ENCODE results near the gene CLCN1. TPM values are rescaled to one million over a fixed set of nuclear protein-coding genes. Genes with fewer than 3 reads are reported as not detected.

The CLCN1 gene
- total RNA-seq, 2 experiments from 2014 or later = not detected

GRCh38 chr7:143359771-143360353 is 44.0 kb downstream of the CLCN1 start:
- ChIA-PET POLR2A (no interaction called here), CTCF (ENCODE audit: unreplicated experiment) (no interaction called here)
- no peaks in the 10 kb centered on the region for H3K36me3 ChIP-seq (ENCODE audit: insufficient read depth, low read length)
- H3K4me2 ChIP-seq (ENCODE audit: low read length) = no peak overlapping the region
- no peak overlapping the region for H3K4me3 ChIP-seq (ENCODE audit: low read depth, low read length, poor library complexity, severe bottlenecking)
- DNase-seq (ENCODE audit: low spot score) = no peak
- H3K4me1 ChIP-seq (ENCODE audit: insufficient read depth, low read length, poor library complexity, severe bottlenecking) = no peaks in the 10 kb centered on the region
- intact Hi-C loops (cut with micrococcal nuclease; ENCODE audit: unreplicated experiment) = no loop called here
- TF ChIP-seq EZH2phosphoT487 (IDR thresholded peaks at IDR 0.05; ENCODE audit: borderline replicate concordance, low read depth, low read length) = no peak
- TF ChIP-seq, protein P1, sequence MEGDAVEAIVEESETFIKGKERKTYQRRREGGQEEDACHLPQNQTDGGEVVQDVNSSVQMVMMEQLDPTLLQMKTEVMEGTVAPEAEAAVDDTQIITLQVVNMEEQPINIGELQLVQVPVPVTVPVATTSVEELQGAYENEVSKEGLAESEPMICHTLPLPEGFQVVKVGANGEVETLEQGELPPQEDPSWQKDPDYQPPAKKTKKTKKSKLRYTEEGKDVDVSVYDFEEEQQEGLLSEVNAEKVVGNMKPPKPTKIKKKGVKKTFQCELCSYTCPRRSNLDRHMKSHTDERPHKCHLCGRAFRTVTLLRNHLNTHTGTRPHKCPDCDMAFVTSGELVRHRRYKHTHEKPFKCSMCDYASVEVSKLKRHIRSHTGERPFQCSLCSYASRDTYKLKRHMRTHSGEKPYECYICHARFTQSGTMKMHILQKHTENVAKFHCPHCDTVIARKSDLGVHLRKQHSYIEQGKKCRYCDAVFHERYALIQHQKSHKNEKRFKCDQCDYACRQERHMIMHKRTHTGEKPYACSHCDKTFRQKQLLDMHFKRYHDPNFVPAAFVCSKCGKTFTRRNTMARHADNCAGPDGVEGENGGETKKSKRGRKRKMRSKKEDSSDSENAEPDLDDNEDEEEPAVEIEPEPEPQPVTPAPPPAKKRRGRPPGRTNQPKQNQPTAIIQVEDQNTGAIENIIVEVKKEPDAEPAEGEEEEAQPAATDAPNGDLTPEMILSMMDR (conservative IDR thresholded peaks at IDR 0.05; ENCODE audit: low read length) = no peak
- H2AFZ ChIP-seq (ENCODE audit: low read length) = no peak overlapping the region
- H3K9me2 ChIP-seq (ENCODE audit: insufficient read depth, low read length) = no peaks in the 10 kb centered on the region
- H3K9me3 ChIP-seq (ENCODE audit: low read length) = no peaks in the 10 kb centered on the region
- H3K27ac ChIP-seq (ENCODE audit: low read depth, low read length, poor library complexity, severe bottlenecking) = no peak overlapping the region
- BruUV-seq (replicated peaks) = no TSS peak
- no peaks in the 10 kb centered on the region for H4K20me1 ChIP-seq (ENCODE audit: insufficient read depth, low read length)
- no peaks in the 10 kb centered on the region for H3K79me2 ChIP-seq (ENCODE audit: insufficient read depth, low read depth, low read length)

- H3K4me1 ChIP-seq (ENCODE audit: insufficient read depth, low read length, poor library complexity, severe bottlenecking) = no peaks in the 10 kb centered on the region
- intact Hi-C loops (cut with micrococcal nuclease; ENCODE audit: unreplicated experiment) = no loop called here
- H3K9me3 ChIP-seq (ENCODE audit: low read length) = no peaks in the 10 kb centered on the region
- no peak for DNase-seq (ENCODE audit: low spot score)
- no TSS peak for BruUV-seq (replicated peaks)
- TF ChIP-seq, protein P1 (conservative IDR thresholded peaks at IDR 0.05; ENCODE audit: low read length) = no peak
- TF ChIP-seq EZH2phosphoT487 (IDR thresholded peaks at IDR 0.05; ENCODE audit: borderline replicate concordance, low read depth, low read length) = no peak
- H3K27ac ChIP-seq (ENCODE audit: low read depth, low read length, poor library complexity, severe bottlenecking) = no peak overlapping the region
- no peak overlapping the region for H2AFZ ChIP-seq (ENCODE audit: low read length)
- no peak overlapping the region for H3K4me3 ChIP-seq (ENCODE audit: low read depth, low read length, poor library complexity, severe bottlenecking)
- no peaks in the 10 kb centered on the region for H4K20me1 ChIP-seq (ENCODE audit: insufficient read depth, low read length)
- H3K4me2 ChIP-seq (ENCODE audit: low read length) = no peak overlapping the region
- POLR2A ChIA-PET = no interaction called here
- CTCF ChIA-PET (ENCODE audit: unreplicated experiment) = no interaction called here
- no peaks in the 10 kb centered on the region for H3K36me3 ChIP-seq (ENCODE audit: insufficient read depth, low read length)
- H3K79me2 ChIP-seq (ENCODE audit: insufficient read depth, low read depth, low read length) = no peaks in the 10 kb centered on the region
- H3K9me2 ChIP-seq (ENCODE audit: insufficient read depth, low read length) = no peaks in the 10 kb centered on the region
Measured at GRCh38 chr7:143360788-143361551, 45.1 kb downstream of the CLCN1 start.

GRCh38 chr7:143361552-143362130 is 45.7 kb downstream of the CLCN1 start:
- Histone ChIP-seq H4K20me1 (ENCODE audit: insufficient read depth, low read length) (no peaks in the 10 kb centered on the region), H3K4me1 (ENCODE audit: insufficient read depth, low read length, poor library complexity, severe bottlenecking) (no peaks in the 10 kb centered on the region), H3K9me2 (ENCODE audit: insufficient read depth, low read length) (no peaks in the 10 kb centered on the region), H3K9me3 (ENCODE audit: low read length) (no peaks in the 10 kb centered on the region), H3K79me2 (ENCODE audit: insufficient read depth, low read depth, low read length) (no peaks in the 10 kb centered on the region), H2AFZ (ENCODE audit: low read length) (no peak overlapping the region), H3K4me3 (ENCODE audit: low read depth, low read length, poor library complexity, severe bottlenecking) (no peak overlapping the region), H3K27ac (ENCODE audit: low read depth, low read length, poor library complexity, severe bottlenecking) (no peak overlapping the region), H3K36me3 (ENCODE audit: insufficient read depth, low read length) (no peaks in the 10 kb centered on the region), H3K4me2 (ENCODE audit: low read length) (no peak overlapping the region; the same call in 1 of the 2 replicates)
- DNase-seq (ENCODE audit: low spot score) = no peak
- intact Hi-C loops (cut with micrococcal nuclease; ENCODE audit: unreplicated experiment) = no loop called here
- TF ChIP-seq, protein P1 (conservative IDR thresholded peaks at IDR 0.05; ENCODE audit: low read length) = no peak
- TF ChIP-seq EZH2phosphoT487 (IDR thresholded peaks at IDR 0.05; ENCODE audit: borderline replicate concordance, low read depth, low read length) = no peak
- BruUV-seq (replicated peaks) = no TSS peak
- ChIA-PET POLR2A (no interaction called here), CTCF (ENCODE audit: unreplicated experiment) (no interaction called here)

All from OCI-LY7 (cell line).